RWPE2 (cell line): ENCODE results near the gene C3orf70.
A peak's percentile ranks its signal among the peaks of the same experiment; 100 is the strongest.

ENCODE experiments used
- ATAC-seq: fragments of 200-7000 bp; cut with Tn5 transposase; 3 replicates; pipeline ENCODE4 v1.9.1; 2021; ENCODE audit warnings: low read depth
- DNase-seq: peaks from one replicate; pipeline ENCODE4 v3.0.0-alpha.2; 2020; ENCODE audit warnings: low spot score
- H3K27ac ChIP-seq: fragments of 450-650 bp; 2 replicates; pipeline ENCODE4 v1.5.1; 2017; ENCODE audit warnings: mild to moderate bottlenecking; ENCODE audit not compliant: poor library complexity, severe bottlenecking
- H3K27me3 ChIP-seq: fragments of 250-450 bp; sonication (Bioruptor Pico); 2 replicates; pipeline ENCODE4 v1.5.1; 2021; ENCODE audit warnings: mild to moderate bottlenecking, moderate library complexity; ENCODE audit not compliant: insufficient read depth, poor library complexity, severe bottlenecking
- H3K36me3 ChIP-seq: fragments of 250-450 bp; sonication (Bioruptor Pico); 2 replicates; pipeline ENCODE4 v1.5.1; 2020; ENCODE audit warnings: low read depth, mild to moderate bottlenecking, moderate library complexity
- H3K4me1 ChIP-seq: fragments of 250-450 bp; sonication (Bioruptor Pico); 2 replicates; pipeline ENCODE4 v1.5.1; 2021; ENCODE audit warnings: mild to moderate bottlenecking, moderate library complexity; ENCODE audit not compliant: insufficient read depth, poor library complexity, severe bottlenecking
- H3K4me3 ChIP-seq: fragments of 250-450 bp; sonication (Bioruptor Pico); 2 replicates; pipeline ENCODE4 v1.5.1; 2021; ENCODE audit warnings: mild to moderate bottlenecking, moderate library complexity; ENCODE audit not compliant: severe bottlenecking
- H3K9me3 ChIP-seq: fragments of 250-450 bp; sonication (Bioruptor Pico); 2 replicates; pipeline ENCODE4 v1.5.1; 2021; ENCODE audit warnings: mild to moderate bottlenecking, moderate library complexity; ENCODE audit not compliant: severe bottlenecking
- CTCF ChIP-seq: fragments of 450-650 bp; IDR thresholded peaks from one replicate; pipeline ENCODE4 v1.5.1; 2017; ENCODE audit warnings: mild to moderate bottlenecking, moderate library complexity; ENCODE audit not compliant: poor library complexity, severe bottlenecking

The C3orf70 gene

GRCh38 chr3:185195652-185196051 lies 42.8 kb upstream of the C3orf70 start:
- Histone ChIP-seq H3K4me1 (peaks cover 10% of the 10 kb centered on the region), H3K27ac (no peak overlapping the region), H3K4me3 (no peak overlapping the region), H3K36me3 (no peaks in the 10 kb centered on the region), H3K9me3 (no peaks in the 10 kb centered on the region), H3K27me3 (no peaks in the 10 kb centered on the region)
- no peak for DNase-seq
- no peak for ATAC-seq
- no peak for TF ChIP-seq CTCF

DNA sequence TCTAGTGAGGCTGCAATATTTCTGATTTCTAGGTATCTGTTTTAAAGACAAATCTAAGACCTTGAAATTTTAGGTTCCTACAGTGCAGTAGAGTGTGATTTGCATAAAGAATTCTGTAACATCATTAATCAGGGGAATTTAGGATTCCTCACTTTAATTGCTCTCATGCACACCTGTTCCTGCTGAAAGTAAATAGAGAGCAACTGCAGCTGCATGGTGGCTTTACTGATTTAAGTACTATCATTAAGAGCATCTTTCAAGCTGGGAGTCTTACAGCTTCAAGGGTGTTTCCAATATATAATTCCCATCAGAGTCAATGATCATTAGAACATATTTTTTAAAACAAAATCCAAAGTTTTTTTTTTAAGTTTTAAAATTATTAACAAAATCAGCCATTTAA lies 36.0 kb upstream of the C3orf70 start:
- Histone ChIP-seq H3K36me3 (no peaks in the 10 kb centered on the region), H3K27ac (no peak overlapping the region), H3K9me3 (no peaks in the 10 kb centered on the region), H3K27me3 (no peaks in the 10 kb centered on the region), H3K4me3 (no peak overlapping the region), H3K4me1 (no peaks in the 10 kb centered on the region)
- no peak for TF ChIP-seq CTCF
- DNase-seq: no peak
- no peak for ATAC-seq

DNA sequence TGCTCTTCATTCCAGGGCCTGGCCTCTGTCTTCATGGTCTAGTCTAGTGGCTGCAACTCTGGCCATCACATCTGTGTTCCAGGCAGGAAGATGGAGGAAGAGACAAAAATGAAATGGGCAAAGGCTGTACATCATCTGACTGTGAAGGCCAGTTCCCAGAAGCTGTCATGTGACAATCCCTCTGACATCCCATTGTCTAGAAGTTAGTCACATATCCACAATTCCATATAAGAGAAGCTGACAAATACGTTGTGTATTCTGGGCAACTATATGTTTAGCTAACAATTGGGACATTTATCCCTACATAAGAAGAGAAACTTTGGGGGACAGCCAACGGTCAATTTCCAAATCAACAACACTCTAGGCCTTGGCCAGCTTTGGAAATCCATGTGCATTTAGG lies 34.5 kb upstream of the C3orf70 start:
- TF ChIP-seq CTCF: no peak
- H3K9me3 ChIP-seq: no peaks in the 10 kb centered on the region
- H3K36me3 ChIP-seq: no peaks in the 10 kb centered on the region
- DNase-seq (no peak), ATAC-seq (no peak)
- no peak overlapping the region for H3K4me3 ChIP-seq
- no peak overlapping the region for H3K27ac ChIP-seq
- H3K27me3 ChIP-seq: no peaks in the 10 kb centered on the region
- H3K4me1 ChIP-seq: no peaks in the 10 kb centered on the region

- no peaks in the 10 kb centered on the region for H3K9me3 ChIP-seq
- peak; percentile 88 for TF ChIP-seq CTCF
- DNase-seq (no peak), ATAC-seq (no peak)
- no peaks in the 10 kb centered on the region for H3K27me3 ChIP-seq
- H3K27ac ChIP-seq: no peak overlapping the region
- H3K4me1 ChIP-seq: no peaks in the 10 kb centered on the region
- no peak overlapping the region for H3K4me3 ChIP-seq
- H3K36me3 ChIP-seq: no peaks in the 10 kb centered on the region
Measured at GRCh38 chr3:185176750-185177359, 24.0 kb upstream of the C3orf70 start.

- H3K4me3 ChIP-seq: no peak overlapping the region
- H3K27ac ChIP-seq: no peak overlapping the region
- DNase-seq (no peak), ATAC-seq (no peak)
- no peaks in the 10 kb centered on the region for H3K4me1 ChIP-seq
- H3K36me3 ChIP-seq: no peaks in the 10 kb centered on the region
- no peak for TF ChIP-seq CTCF
- H3K27me3 ChIP-seq: peaks cover under 1% of the 10 kb centered on the region
- no peaks in the 10 kb centered on the region for H3K9me3 ChIP-seq
Measured at GRCh38 chr3:185175370-185175987, 22.6 kb upstream of the C3orf70 start.
